GM12892 (cell line): Measurements from ENCODE around the gene CTBP2.

Experiments
- DNase-seq: peaks from one replicate; pipeline ENCODE4 v3.0.0; 2011; ENCODE audit not compliant: insufficient read length
- FAIRE-seq: peaks from 2 replicates; lab custom pipeline; 2011; peaks lifted over from hg19 to GRCh38; lab: Jason Lieb, UNC
- POLR2A ChIP-seq: IDR thresholded peaks from 2 replicates; pipeline ENCODE4 v1.6.1; 2011; ENCODE audit warnings: low read depth, low read length, control low read depth
- POLR2AphosphoS5 ChIP-seq: IDR thresholded peaks from 2 replicates; pipeline ENCODE4 v1.6.1; 2011; ENCODE audit warnings: low read depth, low read length, control low read depth
- TAF1 ChIP-seq: IDR thresholded peaks from 2 replicates; pipeline ENCODE4 v1.6.1; 2011; ENCODE audit warnings: low read depth, mild to moderate bottlenecking, control low read depth, low read length, borderline replicate concordance

The CTBP2 gene

GRCh38 chr10:125093974-125094705 lies 66.2 kb downstream of the CTBP2 start:
- DNase-seq, result no peak
- FAIRE-seq, result no peak
- TF ChIP-seq TAF1 (no peak), POLR2A (no peak), POLR2AphosphoS5 (no peak)

- FAIRE-seq, result no peak
- no peak for DNase-seq
- TF ChIP-seq POLR2A (no peak), POLR2AphosphoS5 (no peak), TAF1 (no peak)
These were observed 67.0 kb downstream of the CTBP2 start for GRCh38 chr10:125093199-125093973.

- no peak for DNase-seq
- no peak for FAIRE-seq
- TF ChIP-seq POLR2AphosphoS5 (no peak), TAF1 (no peak), POLR2A (no peak)
These were observed 67.8 kb downstream of the CTBP2 start for GRCh38 chr10:125092564-125093031.

- TF ChIP-seq POLR2AphosphoS5, result no peak
- no peak for TF ChIP-seq POLR2A
- no peak for TF ChIP-seq TAF1
- DNase-seq, result no peak
- FAIRE-seq, result no peak
These were observed 68.5 kb downstream of the CTBP2 start for GRCh38 chr10:125091891-125092290.

GRCh38 chr10:125089469-125089868 lies 70.9 kb downstream of the CTBP2 start:
- FAIRE-seq (no peak), DNase-seq (no peak)
- no peak for TF ChIP-seq TAF1
- no peak for TF ChIP-seq POLR2AphosphoS5
- no peak for TF ChIP-seq POLR2A

- FAIRE-seq (no peak), DNase-seq (no peak)
These were observed 72.5 kb downstream of the CTBP2 start for GRCh38 chr10:125087897-125088215.

GRCh38 chr10:125087191-125087896 lies 73.0 kb downstream of the CTBP2 start:
- DNase-seq (no peak), FAIRE-seq (no peak)
- no peak for TF ChIP-seq POLR2AphosphoS5
- TF ChIP-seq TAF1, result no peak
- no peak for TF ChIP-seq POLR2A

More at GRCh38 chr10:125087897-125088215, 72.5 kb downstream of the CTBP2 start:
- TF ChIP-seq POLR2AphosphoS5, result no peak
- TF ChIP-seq TAF1, result no peak
- no peak for TF ChIP-seq POLR2A

GRCh38 chr10:125086691-125087090 lies 73.7 kb downstream of the CTBP2 start:
- FAIRE-seq (no peak), DNase-seq (no peak)
- TF ChIP-seq POLR2A, result no peak
- TF ChIP-seq POLR2AphosphoS5, result no peak
- no peak for TF ChIP-seq TAF1

- no peak for FAIRE-seq
- no peak for DNase-seq
- no peak for TF ChIP-seq POLR2A
- no peak for TF ChIP-seq POLR2AphosphoS5
- TF ChIP-seq TAF1, result no peak
These were observed 74.9 kb downstream of the CTBP2 start for GRCh38 chr10:125085258-125086054.

- TF ChIP-seq POLR2A, result no peak
- no peak for TF ChIP-seq TAF1
- TF ChIP-seq POLR2AphosphoS5, result no peak
- DNase-seq (no peak), FAIRE-seq (no peak)
These were observed 75.6 kb downstream of the CTBP2 start for GRCh38 chr10:125084614-125085257.
